ENCODE measurements around the gene TRIM5. TPM values are rescaled to one million over a fixed set of nuclear protein-coding genes. Genes with fewer than 3 reads are reported as not detected.

The TRIM5 gene
- total RNA-seq, 1 experiment from 2014 or later = 21.5 TPM

DNA sequence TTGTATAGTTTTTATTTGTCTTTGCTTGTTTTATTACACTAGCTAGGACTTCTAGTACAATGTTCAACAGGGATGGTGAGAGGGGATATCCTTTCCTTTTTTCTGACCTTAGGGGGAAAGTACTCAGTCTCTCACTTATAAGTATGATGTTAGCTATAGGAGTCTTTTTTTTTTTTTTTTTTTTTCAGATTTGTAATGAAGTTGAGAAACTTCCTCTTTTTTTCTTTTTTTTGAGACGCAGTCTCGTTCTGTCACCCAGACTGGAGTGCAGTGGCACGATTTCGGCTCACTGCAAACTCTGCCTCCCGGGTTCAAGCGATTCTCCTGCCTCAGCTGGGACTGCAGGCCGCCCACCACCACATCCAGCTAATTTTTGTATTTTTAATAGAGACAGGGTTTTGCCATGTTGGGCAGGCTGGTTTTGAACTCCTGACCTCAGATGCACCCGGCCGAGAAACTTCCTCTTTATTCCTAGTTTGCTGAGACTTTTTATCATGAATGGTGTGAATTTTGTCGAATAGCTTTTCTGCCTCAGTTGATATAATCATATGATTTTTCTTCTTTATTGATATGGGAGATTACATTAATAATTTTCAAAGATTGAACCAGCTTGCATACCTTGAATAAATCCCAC is 15.7 kb upstream of the TRIM5 start:
- H3K4ac ChIP-seq (ENCODE audit: low read depth, low read length) = no peak overlapping the region
- H3K9ac ChIP-seq (ENCODE audit: extremely low read depth, insufficient read length, low read length) = no peak overlapping the region
- H2BK12ac ChIP-seq (ENCODE audit: insufficient read length, low read depth, low read length) = no peak overlapping the region
- Mint-ChIP-seq H3K27me3 (ENCODE audit: low read depth) (no peaks in the 10 kb centered on the region), H3K36me3 (ENCODE audit: insufficient read depth in 1 of 3, low read depth in 3 of 3) (peaks cover 0 to 79% (median 55%) of the 10 kb centered on the region in 3 experiments; a peak in 4 of 7 replicates), H3K9me3 (no peaks in the 10 kb centered on the region; a peak in 1 of 5 replicates), H3K27ac (peak overlapping the region in 1 of 3 experiments; percentile 57; a peak in 2 of 7 replicates), H3K4me3 (no peak overlapping the region), H3K4me1 (peaks cover 0 to 5% of the 10 kb centered on the region in 2 experiments; a peak in 2 of 4 replicates)
- no peaks in the 10 kb centered on the region for H3K23me2 ChIP-seq (ENCODE audit: insufficient read length, low read depth, low read length, poor library complexity, severe bottlenecking)
- no peak overlapping the region for H2BK5ac ChIP-seq (ENCODE audit: insufficient read length, low read length)
- TF ChIP-seq, protein P1, sequence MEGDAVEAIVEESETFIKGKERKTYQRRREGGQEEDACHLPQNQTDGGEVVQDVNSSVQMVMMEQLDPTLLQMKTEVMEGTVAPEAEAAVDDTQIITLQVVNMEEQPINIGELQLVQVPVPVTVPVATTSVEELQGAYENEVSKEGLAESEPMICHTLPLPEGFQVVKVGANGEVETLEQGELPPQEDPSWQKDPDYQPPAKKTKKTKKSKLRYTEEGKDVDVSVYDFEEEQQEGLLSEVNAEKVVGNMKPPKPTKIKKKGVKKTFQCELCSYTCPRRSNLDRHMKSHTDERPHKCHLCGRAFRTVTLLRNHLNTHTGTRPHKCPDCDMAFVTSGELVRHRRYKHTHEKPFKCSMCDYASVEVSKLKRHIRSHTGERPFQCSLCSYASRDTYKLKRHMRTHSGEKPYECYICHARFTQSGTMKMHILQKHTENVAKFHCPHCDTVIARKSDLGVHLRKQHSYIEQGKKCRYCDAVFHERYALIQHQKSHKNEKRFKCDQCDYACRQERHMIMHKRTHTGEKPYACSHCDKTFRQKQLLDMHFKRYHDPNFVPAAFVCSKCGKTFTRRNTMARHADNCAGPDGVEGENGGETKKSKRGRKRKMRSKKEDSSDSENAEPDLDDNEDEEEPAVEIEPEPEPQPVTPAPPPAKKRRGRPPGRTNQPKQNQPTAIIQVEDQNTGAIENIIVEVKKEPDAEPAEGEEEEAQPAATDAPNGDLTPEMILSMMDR (conservative IDR thresholded peaks at IDR 0.05) = no peak
- H3K27me3 ChIP-seq (ENCODE audit: insufficient read depth, low read length) = no peaks in the 10 kb centered on the region
- no peak overlapping the region for H4K91ac ChIP-seq (ENCODE audit: insufficient read length, low read depth, low read length)
- no peak overlapping the region for H4K5ac ChIP-seq (ENCODE audit: insufficient read length, low read depth, low read length)
- no peak overlapping the region for H3K23ac ChIP-seq (ENCODE audit: insufficient read length, low read depth, low read length)
- no peak overlapping the region for H4K8ac ChIP-seq (replicated peaks; ENCODE audit: insufficient read length, low read depth, low read length)
- H3K56ac ChIP-seq (ENCODE audit: insufficient read length, low read depth, low read length) = no peak overlapping the region
- WGBS (ENCODE audit: extremely low coverage, insufficient read length, low lambda C conversion rate) = no CpG with 5 or more reads among the region's 10 CpGs
- no peaks in the 10 kb centered on the region for H4K20me1 ChIP-seq (ENCODE audit: control insufficient read depth, insufficient read depth, insufficient read length)
- H3K4me1 ChIP-seq (ENCODE audit: insufficient read depth, low read length) = no peaks in the 10 kb centered on the region
- no peaks in the 10 kb centered on the region for H3K79me2 ChIP-seq (ENCODE audit: insufficient read depth, low read length)
- H3K79me1 ChIP-seq (ENCODE audit: insufficient read depth, low read depth, low read length, poor library complexity, severe bottlenecking) = no peaks in the 10 kb centered on the region
- no peak overlapping the region for H3K27ac ChIP-seq (ENCODE audit: insufficient read length, low read depth, low read length)
- H3K4me2 ChIP-seq (ENCODE audit: insufficient read depth, insufficient read length, low read length) = no peak overlapping the region
- H2AK5ac ChIP-seq (ENCODE audit: insufficient read length, low read length) = no peak overlapping the region
- H3K18ac ChIP-seq (ENCODE audit: insufficient read length, low read depth, low read length) = no peak overlapping the region
- H2BK20ac ChIP-seq (ENCODE audit: low read depth, low read length, poor library complexity, severe bottlenecking) = no peak overlapping the region
- H2AFZ ChIP-seq (ENCODE audit: low read length) = no peak overlapping the region
- no peak overlapping the region for H3T11ph ChIP-seq (ENCODE audit: low read length)
- H2BK120ac ChIP-seq (ENCODE audit: low read depth, low read length, poor library complexity, severe bottlenecking) = no peak overlapping the region
- H3K14ac ChIP-seq (ENCODE audit: insufficient read depth, low read length) = no peak overlapping the region
- no peaks in the 10 kb centered on the region for H3K9me3 ChIP-seq (ENCODE audit: control insufficient read depth, low read depth, low read length)
- H2BK15ac ChIP-seq (ENCODE audit: low read depth, low read length) = no peak overlapping the region
- no peak for DNase-seq
